8988T (cell line): ENCODE results near the gene RPL36.
A peak's percentile ranks its signal among the peaks of the same experiment; 100 is the strongest.
"Not testable (repeated sequence)": the region's sequence is repeated elsewhere in the genome, so short reads cannot be mapped to it uniquely, and the experiment has no call there.

Experiments
- DNase-seq: peaks from one replicate; pipeline ENCODE4 v3.0.0; 2011

Gene RPL36

GRCh38 chr19:5691822-5692722, 2.0 kb downstream of the RPL36 start:
- no peak for DNase-seq

DNA sequence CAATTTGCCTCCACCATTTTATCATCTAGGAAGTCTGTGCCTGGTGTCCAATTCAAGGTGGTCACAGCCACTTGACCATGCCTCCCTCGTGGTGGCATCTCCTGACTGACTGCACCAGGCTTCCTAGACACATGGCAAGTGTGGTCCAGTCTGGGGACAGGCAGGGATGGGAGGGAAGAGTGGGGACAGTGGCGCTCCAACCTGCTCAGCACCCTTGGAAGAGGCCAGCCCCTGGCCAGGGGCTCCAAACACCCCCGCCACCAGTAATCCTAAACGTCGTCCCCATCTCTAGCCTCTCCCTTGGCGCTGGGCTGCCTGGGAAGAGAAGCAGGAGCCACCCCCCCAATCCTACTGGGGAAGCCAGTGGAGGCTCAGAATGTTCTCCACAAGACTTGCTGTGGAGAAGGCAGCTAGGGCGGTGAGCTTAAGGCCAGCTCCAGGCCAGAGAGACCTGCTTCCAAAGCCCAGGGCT, 2.7 kb downstream of the RPL36 start:
- DNase-seq: no peak

DNA sequence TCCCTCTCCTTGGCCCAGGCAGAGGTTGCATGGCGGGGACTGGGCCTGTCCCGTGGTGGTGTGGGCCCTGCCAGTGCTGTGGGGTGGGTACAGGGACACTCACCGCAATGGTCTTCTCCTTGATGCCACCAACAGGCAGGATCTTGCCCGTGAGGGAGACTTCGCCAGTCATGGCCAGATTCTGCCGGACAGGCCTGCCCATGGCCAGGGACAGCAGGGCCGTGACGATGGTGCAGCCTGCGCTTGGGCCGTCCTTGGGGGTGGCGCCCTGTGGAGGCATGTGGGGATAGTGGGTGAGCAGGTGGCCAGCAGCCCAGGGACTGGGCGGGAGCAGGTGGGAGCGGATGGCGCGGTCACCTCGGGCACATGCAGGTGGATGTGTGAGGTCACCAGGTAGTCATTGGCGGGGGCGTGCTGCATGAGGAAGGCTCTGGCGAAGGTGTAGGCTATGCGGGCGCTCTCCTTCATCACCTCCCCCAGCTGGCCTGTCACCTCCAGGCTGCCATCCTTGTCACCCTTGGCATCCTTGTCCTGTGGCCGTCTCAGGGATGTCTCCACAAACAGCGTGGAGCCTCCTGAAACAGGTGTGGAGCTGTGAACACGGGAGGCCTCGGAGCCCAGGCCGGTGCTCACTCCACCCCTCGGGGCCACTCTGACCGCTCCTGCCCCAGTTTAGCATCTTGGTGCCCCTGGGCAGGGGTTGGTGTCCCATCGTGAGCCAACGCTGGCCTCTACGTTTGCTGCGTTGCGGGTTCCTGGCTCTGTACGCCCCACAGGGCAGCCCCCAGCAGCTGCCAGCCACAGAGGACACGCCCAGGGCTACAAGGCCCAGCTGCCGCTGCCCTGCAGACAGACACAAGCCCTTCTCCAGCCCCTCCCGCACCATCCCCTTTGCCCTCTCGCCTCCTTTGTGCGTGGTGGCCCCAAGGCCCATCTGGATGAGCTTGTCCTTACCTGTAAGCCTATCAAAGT, 3.4 kb downstream of the RPL36 start:
- no peak for DNase-seq

DNA sequence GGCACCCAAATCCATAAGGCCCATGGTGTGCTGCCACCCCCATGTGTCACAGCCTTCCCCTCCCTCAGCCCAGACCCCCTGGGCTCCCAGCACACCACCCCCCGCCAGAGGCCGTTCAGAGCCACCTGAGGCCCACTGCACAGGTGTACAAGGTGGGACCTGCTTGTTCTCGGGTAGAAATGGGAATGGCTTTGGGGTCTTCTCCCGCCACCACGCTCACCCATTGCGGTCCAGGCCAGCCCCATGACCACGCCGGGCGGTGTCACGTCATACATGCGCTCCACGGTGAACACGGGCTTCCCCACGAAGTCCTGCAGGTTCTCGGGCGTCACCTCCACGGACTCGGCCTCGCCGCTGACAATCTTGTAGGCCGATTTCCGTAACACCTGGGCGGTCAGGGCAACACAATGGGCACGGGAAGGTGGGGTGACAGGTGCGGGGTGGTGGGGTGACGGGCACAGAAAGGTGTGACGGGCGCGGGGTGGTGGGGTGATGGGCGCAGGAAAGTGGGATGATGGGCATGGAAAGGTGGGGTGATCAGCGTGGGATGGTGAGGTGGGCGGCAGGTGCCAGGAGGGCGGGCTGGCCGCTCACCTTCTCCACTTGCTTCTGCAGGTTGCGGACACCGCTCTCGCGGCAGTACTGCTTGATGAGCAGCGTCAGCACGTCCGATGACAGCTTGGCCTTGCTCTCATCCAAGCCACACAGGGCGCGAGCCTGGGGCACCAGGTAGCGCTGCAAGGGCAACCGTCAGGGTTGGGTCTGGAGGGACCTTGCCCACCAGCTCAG, 4.3 kb downstream of the RPL36 start:
- DNase-seq: no peak

DNA sequence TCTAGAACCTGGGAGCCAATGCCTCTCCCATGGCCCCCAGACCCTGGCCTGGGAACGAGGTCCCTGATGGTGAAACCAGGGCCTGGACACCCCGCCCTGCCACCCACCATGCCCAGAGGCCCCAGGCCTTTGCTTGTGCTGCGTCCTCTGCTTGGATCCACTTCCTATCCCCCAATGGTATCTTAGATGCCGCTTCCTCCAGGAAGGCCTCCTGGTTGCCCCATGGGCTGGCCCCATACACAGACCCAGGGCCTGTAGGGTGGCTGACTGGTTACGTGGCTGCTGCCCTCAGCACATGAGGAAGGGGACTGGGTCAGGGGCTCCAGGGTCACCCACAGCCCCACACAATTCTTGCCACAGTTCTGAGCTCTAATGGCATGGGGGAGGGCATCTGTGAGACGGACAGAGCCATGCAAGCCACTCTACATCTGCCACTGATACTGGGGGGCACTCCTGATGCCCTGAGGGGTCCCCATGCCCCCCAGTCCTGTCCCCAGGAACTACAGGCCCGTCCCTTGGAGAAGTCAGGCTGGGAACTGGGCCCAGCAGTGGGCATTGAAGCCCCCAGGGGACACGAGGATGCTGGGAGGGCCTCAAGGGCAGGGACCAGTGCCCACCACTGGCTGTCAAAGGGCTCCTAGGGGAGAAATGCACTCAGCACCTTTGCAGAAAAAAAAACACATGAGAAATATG, 5.0 kb downstream of the RPL36 start:
- no peak for DNase-seq

GRCh38 chr19:5695649-5696195, 5.6 kb downstream of the RPL36 start:
- DNase-seq: no peak

DNA sequence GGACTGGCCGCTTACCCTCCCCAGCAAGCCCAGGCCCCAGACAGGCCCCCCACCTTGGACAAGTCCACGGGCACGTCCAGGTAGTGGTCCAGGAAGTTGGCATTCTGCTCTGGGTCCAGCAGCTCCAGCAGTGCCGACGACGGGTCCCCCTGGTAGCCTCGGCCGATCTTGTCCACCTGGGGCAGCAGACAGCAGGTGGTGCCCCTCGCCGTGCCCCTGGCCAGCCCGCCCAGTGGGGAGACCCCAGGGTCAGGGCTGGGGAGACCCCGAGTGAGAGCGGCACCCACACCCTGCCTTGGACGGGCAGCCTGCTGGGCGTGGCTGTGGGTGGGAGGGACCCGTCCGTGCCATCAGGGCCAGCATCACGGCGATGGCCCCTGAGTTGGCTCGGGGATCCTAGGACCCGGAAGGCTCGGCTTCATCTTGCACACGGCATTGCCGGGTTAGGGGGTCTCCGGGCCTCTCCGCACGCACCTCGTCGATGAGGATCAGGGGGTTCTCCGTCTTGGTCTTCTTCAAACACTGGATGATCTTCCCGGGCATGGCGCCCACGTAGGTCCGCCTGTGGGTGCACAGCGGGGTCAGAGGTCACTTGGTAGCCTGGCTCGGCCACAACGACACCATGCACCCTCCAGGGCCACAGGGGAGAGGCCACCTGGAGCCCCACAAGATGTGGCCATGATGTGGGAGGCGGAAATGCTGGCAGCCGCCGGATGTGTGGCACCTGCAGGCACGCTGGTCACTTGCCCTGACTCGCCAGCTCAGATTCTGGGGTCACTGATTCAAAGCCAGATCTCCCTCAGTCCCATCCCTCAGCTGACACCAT, 6.3 kb downstream of the RPL36 start:
- no peak for DNase-seq

- no peak for DNase-seq
Observed at GRCh38 chr19:5697022-5697889, 7.2 kb downstream of the RPL36 start.

- no peak for DNase-seq
Observed at GRCh38 chr19:5697890-5698634, 8.0 kb downstream of the RPL36 start.

DNA sequence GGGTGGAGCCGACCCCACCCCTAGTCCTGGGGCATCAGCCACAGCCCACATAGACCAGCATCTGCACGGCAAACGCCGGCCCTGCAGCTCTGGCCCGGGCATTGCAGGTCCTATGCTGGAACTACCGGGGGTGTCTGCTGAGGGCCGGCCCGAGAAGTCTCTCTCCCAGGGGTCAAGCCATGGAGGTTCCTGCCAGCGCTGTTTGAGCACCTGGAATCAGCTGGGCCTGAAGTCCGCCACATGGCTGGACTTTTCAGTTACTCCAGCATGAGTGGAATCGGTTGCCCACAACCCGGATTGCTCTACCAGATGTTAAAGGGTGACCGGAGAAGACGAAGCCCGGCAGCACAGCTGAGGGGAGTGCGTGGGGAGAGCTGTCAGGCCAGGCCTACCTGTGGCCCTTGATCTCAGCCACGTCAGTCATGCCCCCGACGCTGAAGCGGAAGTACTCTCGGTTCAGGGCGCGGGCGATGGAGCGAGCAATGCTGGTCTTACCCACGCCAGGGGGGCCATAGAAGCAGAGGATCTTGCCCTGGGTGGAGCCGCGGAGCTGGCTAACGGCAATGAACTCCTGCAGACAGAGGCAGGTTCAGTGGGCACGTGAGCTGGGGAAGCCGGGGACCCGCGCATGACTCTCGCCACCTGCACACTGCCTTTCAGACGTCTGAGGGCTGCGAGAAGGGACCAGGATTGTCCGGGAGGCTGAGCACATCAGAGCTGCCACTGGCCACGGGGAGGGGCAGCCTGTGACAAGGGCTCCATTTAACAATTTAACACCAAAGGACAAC, 8.7 kb downstream of the RPL36 start:
- DNase-seq: no peak

DNA sequence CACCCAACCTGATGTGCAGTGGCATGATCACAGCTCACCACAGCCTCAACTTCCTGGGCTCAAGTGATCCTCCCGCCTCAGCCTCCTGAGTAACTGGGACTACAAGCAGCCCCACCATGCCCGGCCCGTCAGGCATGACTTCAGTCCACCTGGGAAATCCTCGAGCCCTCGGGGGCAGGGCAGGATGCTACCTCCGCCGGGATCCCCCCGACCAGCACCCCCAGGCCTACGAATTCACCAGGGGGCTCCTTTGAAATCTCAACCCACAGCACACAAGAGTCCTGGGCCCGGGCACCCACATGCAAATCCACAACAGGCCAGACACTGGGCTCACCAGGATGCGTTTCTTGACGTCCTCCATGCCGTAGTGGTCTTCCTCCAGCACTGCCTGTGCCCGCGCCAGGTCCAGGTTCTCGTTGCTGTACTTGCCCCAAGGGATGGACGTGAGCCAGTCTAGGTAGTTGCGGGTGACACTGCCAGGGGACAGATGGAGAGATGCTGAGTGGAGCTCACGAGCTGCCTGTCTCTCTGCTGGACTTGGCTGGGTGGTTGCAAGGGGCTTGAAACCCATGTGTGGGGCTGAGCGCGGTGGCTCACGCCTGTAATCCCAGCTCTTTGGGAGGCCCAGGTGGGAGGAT, 10.5 kb downstream of the RPL36 start:
- no peak for DNase-seq

- not testable (repeated sequence) for DNase-seq
Observed at GRCh38 chr19:5702053-5702410, 11.9 kb downstream of the RPL36 start.

- DNase-seq: no peak
Observed at GRCh38 chr19:5703819-5704818, 14.0 kb downstream of the RPL36 start.

GRCh38 chr19:5705552-5705951, 15.5 kb downstream of the RPL36 start:
- DNase-seq: no peak

DNA sequence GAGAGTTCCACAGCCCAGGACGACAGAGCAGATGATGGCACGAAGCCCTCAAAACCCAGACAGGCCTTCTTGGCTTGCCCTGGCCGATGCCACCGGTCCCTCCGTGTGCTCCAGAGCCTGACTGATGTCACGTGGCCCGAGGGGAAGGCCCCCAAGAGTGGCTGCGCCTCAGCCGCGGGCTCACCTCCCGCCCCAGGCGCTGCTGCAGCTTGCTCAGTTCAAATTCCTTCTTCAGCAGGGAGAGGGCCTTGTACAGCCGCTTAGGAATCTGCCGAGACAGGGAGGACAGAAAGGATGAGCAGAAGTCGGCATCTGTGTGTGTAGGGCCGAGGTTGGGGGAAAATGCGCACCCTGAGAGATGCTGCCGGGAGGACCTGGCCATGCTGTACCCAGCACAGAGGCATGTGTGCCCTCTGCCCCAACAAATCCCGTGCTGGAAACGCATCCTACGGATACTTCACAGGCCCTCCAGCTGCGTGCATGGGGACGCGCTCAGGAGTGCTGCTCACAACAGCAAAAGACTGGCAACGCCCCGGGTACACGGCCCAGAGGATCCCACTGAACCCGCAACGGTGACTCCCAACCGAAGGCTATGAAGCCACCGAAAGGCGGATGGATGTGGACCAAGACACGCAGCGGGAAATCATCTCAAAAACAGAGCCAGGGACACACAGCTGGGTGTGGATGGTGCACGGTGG, 16.9 kb downstream of the RPL36 start:
- DNase-seq: peak; percentile 14
